Tibial nerve (tissue), 3 donors: ENCODE measurements around the gene MLC1.

ENCODE experiments used
- CTCF ChIP-seq, 5 experiments: fragments of 200-600 bp in 3 of 5; fragments of 450-650 bp in 2 of 5; sonication (generic) in 3 of 5; IDR thresholded peaks; one replicate each; pipeline ENCODE4 v1.5.1; 2016 to 2019; ENCODE audit warnings: antibody characterized with exemption in 5 of 5, mild to moderate bottlenecking in 3 of 5, moderate library complexity in 2 of 5
- POLR2A ChIP-seq, 2 donors: fragments of 450-650 bp; IDR thresholded peaks; one replicate each; pipeline ENCODE4 v1.6.1; 2017; ENCODE audit warnings: antibody characterized with exemption in 2 of 2, mild to moderate bottlenecking in 2 of 2, moderate library complexity in 2 of 2

GRCh38 chr22:50107529-50107928 lies 22.3 kb upstream of the MLC1 start:
- no peak for TF ChIP-seq CTCF (IDR thresholded peaks at IDR 0.05)
- TF ChIP-seq POLR2A (IDR thresholded peaks at IDR 0.05): no peak
